Measurements from ENCODE around the gene LSM14B. TPM values are rescaled to one million over a fixed set of nuclear protein-coding genes. Genes with fewer than 3 reads are reported as not detected.

The LSM14B gene
- polyA plus RNA-seq, 3 donors, result 55.5 to 63.9 (median 57.6) TPM

DNA sequence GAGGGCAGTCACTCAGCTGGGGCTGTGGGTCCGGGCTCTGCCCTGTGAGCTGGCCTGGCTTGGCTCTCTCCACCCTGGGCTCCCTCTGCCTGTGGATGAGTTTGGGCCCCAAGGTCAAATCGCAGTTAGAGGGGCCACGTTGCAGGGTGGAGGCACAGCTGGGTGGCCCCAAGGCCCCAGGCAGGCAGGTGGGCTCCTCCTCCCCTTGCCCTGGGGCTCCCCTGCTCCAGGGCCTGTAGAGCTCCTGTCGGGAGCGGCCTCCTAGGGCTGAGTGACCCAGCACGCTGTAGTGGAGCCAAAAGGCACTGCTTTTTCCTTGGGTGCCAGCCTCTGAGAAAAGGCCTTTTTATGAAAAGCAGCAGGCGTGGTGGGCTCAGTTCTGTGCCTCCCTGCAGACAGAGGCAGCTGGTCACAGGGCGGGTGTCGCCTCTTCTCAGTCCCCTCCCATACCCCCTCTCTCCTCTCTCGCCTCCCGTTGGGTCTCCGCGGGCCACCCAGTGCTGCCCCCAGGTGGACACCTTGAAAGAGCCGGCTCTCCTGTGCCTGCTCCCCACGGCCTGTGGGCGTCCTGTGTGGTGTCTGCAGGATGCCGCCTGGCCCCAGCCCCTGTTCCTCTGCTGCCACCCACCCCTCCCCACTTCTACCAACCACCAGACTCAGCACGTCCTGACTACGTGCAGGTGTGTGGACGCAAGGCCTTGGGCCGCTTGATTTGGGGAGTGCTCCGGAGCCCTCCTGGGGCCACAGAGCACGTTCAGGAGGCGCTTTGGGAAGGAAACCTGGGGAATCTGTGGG is 34.5 kb downstream of the LSM14B start:
- DNase-seq (ENCODE audit: extremely low read depth in 1 of 11, low read depth in 9 of 11, low spot score in 4 of 11), result peak in 3 of 11 donors; percentile 30 to 48 (median 37)

DNA sequence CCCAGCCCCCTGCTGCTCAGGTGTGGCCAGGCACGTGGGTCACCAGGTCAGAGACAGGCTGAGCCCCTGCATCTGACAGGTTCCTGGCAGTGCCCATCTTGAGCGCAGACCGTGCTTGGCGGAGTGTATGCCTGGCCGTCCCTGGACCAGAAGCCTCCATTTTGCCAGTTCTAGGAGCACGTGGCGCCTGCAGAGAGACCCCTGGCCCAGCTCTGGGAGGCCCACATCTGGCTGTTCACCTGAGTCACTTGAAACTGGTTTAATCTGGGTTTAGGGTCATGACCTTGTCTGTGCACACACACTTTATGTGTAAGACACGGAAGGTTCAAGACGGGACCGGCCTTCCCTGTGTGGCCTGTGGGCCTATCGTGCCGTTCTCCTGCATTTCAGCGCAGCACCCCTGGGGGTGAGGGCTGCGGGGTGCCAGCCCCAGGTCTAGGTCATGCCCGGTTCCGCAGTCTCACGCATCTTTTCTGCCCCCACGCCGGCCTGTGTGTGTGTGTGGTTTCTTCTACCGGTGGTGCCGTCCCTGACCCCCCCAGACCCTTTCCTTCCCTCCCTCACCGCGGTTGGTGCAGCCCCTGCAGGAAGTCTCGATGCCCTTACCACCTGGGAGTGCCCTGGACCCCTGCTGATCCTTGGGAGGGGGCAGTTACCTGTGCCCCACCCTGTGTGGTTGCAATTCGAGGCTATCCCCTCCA is 35.3 kb downstream of the LSM14B start:
- no peak for DNase-seq (ENCODE audit: extremely low read depth in 1 of 11, low read depth in 9 of 11, low spot score in 4 of 11)

DNA sequence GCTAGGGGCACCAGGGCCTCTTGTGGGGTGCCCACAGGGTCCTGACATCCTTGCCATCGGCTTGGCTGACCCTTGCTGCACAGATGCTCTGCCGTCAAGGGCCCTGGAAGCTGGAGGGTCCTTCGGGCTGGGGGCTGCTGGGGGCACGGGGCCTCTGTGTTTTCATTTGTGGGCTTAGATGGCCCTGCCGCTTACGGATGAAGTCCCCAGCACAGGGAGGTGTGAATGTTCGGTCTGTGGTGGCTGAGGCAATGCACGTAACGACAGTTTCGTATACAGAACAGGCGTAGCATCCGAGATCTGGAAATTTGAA is 35.8 kb downstream of the LSM14B start:
- no peak for DNase-seq (ENCODE audit: extremely low read depth in 1 of 11, low read depth in 9 of 11, low spot score in 4 of 11)

DNA sequence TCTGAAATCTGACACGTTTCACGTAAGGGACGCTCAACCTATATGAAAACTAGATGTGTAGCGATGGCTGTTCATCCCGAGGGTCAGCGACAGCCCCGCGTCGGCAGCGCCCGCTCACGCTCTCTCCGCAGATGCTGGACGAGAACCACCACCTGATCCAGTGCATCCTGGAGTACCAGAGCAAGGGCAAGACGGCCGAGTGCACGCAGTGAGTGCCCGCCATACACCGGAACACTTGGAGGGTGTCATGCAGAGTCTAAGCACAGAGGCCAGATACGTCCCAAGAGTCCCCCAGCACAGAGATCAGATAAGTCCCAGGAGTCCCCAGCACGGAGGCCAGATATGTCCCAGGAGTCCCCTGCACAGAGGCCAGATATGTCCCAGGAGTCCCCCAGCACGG is 36.3 kb downstream of the LSM14B start:
- DNase-seq (ENCODE audit: extremely low read depth in 1 of 11, low read depth in 9 of 11, low spot score in 4 of 11), result no peak

DNA sequence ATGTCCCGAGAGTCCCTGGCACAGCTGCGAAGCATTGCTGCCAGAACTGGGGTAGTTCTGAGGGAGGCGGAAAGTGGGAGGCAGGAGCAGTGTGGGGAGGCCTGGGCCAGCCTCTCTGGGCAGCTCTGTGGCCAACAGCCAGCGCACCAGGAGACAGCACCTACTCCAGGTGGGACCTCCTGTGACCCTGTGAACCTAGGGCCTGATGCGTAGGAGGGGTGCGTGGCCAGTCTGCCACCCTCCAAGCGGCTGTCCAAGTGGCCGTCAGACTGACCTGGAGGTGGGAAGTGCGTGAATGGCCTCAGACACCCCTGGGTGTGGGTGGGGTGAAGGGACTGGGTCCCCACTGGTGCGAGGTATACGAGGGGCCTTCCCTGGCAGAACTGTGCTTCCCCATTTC is 36.8 kb downstream of the LSM14B start:
- no peak for DNase-seq (ENCODE audit: extremely low read depth in 1 of 11, low read depth in 9 of 11, low spot score in 4 of 11)

DNA sequence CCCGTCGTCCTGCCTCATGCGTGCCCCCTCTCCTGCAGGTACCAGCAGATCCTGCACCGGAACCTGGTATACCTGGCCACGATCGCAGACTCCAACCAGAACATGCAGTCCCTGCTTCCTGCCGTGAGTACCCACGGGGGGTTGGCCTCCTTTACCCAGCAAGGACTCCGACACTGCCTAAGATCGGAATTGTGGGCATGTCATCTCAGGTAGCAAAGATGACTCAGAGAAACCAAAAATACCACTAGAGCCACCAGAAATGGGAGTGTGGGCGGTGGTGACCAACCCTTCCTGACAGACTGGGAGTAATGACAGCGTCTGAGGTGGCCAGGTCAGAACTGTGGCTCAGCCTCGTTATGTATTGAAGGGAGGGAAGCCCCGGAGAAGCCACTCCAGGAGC is 37.6 kb downstream of the LSM14B start:
- no peak for DNase-seq (ENCODE audit: extremely low read depth in 1 of 11, low read depth in 9 of 11, low spot score in 4 of 11)

DNA sequence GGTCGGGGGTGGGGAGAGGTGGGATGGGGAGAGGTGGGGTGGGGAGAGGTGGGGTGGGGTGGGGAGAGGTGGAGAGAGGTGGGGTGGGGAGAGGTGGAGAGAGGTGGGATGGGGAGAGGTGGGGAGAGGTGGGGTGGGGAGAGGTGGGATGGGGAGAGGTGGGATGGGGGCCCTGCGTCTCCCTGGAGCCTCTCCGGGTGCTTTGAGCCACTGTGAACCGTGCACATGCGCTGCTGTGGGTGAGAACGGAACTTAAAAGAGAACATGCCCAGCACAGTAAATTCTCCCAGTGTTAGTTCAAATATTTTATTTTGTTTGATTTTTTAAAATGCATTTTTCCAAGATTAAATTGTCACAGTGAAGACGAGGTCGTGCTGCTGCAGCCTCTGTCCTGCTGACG is 38.0 kb downstream of the LSM14B start:
- no peak for DNase-seq (ENCODE audit: extremely low read depth in 1 of 11, low read depth in 9 of 11, low spot score in 4 of 11)

DNA sequence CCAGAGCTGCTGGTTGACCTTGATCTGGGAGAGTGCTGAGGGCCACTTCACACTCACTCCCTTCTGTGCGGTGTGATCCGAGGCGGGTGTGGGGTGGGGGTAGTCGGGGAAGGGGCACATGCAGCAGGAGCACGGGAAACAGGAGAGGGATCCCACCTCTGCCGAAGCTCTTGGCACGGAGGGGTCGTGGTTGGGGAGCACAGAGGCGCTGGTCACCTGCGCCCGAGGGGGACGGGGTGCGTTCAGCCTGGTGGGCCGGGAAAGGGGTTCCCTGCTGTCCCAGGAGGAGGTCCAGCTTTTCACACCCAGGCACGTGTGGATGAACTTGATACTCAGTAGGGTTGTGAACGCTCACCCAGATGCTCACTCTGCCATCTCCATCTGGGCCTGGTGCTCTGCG is 38.6 kb downstream of the LSM14B start:
- DNase-seq (ENCODE audit: extremely low read depth in 1 of 11, low read depth in 9 of 11, low spot score in 4 of 11), result no peak

DNA sequence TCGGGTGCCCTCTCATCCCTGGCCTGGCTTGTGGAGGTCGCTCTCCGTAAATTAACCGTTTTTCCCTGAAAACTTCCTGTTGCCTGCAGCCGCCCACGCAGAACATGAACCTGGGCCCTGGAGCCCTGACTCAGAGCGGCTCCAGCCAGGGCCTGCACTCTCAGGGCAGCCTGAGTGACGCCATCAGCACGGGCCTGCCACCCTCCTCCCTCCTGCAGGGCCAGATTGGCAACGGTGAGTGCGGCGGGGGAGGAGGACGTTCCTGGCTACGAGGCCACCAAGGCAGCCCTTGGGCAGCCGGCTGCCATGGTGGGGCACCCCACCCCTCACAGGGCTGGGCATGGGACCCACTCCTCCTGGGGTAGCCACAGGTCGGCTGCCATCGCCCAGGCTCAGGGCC is 39.1 kb downstream of the LSM14B start:
- DNase-seq (ENCODE audit: extremely low read depth in 1 of 11, low read depth in 9 of 11, low spot score in 4 of 11), result no peak

DNA sequence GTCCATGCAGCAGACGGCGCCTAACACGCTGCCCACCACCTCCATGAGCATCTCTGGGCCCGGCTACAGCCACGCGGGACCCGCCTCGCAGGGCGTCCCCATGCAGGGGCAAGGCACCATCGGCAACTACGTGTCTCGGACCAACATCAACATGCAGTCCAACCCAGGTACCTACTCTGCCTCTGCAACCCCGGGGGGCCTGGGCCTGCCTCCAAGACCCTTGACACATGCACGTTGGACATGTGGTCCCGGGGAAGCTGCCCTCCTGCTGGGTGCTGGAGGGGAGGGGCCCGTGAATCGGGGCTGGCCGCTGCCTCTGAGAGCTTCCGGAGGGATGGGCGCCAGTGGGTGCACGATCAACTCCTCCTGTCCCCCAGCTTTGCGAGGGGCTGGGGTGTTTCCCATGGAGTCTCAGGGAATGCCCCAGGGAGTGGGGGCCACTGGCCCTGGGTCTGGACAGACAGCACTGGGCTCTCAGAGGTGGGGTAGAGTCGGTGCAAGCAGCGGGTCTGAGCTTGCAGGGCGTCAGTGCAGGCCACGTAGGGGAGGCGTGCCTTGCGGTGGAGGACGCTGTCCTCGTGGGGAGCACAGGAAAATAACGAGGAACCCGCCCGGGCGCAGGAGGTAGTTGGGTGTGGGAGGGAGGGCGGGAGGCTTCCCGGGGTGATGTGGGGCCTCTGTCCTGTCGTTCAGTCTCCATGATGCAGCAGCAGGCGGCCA is 40.6 kb downstream of the LSM14B start:
- no peak for DNase-seq (ENCODE audit: extremely low read depth in 1 of 11, low read depth in 9 of 11, low spot score in 4 of 11)

DNA sequence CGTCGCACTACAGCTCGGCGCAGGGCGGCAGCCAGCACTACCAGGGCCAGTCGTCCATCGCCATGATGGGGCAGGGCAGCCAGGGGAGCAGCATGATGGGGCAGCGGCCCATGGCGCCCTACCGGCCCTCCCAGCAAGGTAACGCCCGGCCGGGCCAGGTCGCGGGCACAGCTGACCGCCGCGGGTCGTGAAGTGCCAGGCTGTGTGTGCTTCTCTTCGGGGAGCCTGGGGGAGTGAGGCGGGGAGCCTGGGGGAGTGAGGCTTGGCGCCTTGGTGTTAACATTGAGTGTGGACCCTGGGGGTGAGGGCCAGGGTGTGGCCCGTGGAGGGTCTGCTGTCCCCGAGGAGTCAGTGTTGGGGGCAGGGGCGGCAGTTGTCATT is 41.2 kb downstream of the LSM14B start:
- no peak for DNase-seq (ENCODE audit: extremely low read depth in 1 of 11, low read depth in 9 of 11, low spot score in 4 of 11)

DNA sequence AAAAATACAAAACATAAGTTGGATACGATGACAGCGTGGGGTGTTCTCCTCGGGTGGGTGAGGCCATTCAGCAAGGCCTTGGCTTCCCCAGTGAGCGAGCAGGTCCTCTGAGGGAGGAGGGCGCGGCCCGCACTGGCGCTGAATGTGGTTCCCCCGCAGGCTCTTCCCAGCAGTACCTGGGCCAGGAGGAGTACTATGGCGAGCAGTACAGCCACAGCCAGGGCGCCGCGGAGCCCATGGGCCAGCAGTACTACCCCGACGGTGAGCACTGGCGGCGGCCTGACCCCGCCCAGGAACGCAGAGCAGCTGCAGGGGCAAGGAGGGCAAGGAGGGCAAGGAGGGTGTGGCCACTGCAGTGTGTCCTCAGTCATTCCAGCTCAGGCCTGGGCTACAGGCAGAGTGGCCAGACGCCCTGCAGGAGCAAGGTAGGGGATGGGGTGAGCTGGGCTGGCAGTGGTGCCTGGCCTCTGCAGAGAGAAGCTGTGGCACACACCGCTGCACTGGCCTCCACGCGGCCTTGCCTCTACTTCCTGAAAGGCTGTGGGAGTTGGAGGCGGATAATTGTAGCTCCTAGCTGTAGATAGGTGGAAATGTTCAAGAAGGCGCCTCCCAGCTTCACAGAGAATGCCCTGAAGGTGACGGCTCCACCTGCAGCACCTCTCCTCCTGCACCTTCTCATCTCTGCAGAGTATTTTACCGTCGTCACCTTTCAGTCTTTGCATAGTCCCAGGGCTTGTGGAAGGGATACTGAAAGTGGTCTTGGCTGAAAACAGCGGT is 41.9 kb downstream of the LSM14B start:
- no peak for DNase-seq (ENCODE audit: extremely low read depth in 1 of 11, low read depth in 9 of 11, low spot score in 4 of 11)

DNA sequence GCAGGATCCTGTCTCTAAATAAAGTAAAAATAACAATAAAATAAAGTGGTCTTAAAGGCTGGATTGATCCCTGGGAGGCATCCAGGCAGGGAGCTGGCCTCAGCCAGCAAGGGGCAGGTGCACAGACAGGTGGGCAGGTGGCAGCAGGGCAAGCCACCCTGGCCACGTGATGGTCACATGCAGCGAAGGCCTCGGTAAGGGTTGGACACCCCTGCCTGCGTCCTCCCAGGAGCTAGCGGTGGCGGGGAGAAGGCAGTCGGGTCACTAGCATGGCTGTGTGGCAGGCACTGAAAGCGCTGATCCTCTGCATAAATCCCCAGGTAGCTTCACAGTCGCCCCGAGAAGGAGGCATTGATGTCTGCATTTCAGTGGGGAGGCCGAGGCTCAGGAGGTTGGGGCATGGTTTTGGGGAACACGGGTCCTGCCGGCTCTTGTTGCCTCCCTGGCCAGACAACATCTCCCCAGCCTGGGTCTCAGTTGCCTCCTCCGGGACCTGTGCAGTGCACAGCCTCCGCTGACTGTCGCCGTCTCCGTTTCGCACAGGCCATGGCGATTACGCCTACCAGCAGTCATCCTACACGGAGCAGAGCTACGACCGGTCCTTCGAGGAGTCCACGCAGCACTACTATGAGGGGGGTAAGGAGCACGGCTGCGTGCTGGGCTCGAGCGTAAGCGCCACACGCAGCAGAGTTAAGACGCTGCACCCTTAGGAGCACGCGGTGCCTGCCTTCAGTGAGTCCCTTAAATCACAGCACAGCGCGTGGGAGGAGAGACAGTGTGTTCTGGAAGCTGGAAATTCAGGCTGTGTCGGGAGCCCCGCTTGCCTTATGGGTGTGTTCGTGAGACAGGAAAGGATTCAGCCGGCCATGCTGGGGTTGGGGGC is 42.8 kb downstream of the LSM14B start:
- DNase-seq (ENCODE audit: extremely low read depth in 1 of 11, low read depth in 9 of 11, low spot score in 4 of 11), result no peak

DNA sequence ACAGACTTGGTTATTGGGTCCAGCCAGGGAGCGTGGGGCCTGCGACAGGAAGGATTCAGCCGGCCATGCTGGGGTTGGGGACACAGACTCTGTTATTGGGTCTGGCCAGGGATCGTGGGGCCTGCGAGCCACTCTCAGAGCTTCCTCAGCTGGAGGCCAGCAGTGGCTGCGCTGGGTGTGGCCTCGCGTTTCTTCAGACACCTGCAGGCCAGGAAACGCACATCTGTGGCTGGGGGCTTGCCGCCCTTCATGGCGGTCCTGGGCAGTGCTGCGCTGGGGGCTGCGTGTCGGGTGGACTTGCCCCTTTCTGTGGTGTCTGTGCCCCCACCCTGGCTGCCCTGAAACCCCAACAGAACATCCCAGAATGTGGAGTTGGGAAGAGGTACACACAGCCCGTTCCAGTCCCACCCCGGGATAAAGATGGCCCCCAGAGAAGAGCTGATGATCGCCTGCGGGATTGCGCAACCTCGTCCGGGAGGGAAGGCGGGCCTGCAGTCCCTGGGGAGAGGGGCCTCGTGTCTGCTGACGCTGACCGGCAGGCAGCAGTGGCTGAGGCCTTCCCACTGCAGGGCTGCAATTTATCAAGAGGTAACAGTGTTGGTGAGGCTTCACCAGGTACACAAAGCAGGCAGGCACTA is 43.6 kb downstream of the LSM14B start:
- no peak for DNase-seq (ENCODE audit: extremely low read depth in 1 of 11, low read depth in 9 of 11, low spot score in 4 of 11)

DNA sequence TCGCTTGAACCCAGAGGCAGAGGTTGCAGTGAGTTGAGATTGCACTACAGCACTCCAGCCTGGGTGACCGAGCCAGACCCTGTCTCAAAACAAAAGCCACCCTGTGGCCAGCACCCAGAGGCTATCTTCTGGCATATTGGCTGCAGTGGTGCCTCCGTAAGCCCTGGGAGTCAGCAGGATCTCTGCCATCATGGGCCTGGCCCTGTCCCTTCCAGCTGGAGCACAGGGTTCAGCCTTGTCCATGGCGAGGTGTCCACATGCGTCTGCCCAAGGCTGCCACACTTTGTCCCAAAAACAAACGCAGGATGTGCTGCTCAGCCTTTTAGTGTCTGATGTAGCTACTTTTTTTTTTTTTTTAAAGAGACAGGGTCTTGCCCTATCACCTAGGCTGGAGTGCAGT is 45.2 kb downstream of the LSM14B start:
- DNase-seq (ENCODE audit: extremely low read depth in 1 of 11, low read depth in 9 of 11, low spot score in 4 of 11), result no peak

DNA sequence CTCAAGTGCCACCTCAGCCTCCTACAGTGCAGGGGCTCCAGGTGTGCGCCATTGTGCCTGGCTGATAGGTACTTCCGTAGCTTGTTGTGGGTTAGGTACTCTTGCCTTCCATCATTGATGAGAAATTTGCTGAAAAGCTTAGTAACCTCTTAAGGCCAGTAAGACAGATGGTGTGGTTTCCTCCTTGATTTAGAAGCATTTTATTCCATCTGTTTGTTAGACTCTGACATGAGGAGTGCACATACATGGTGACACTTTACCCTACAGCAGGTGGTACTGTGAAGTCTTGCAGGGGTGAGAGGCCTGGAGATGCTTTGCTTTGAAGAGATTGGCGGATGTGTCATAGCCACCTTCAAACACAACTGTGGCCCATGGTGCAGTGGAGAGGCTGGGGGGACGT is 45.8 kb downstream of the LSM14B start:
- no peak for DNase-seq (ENCODE audit: extremely low read depth in 1 of 11, low read depth in 9 of 11, low spot score in 4 of 11)

DNA sequence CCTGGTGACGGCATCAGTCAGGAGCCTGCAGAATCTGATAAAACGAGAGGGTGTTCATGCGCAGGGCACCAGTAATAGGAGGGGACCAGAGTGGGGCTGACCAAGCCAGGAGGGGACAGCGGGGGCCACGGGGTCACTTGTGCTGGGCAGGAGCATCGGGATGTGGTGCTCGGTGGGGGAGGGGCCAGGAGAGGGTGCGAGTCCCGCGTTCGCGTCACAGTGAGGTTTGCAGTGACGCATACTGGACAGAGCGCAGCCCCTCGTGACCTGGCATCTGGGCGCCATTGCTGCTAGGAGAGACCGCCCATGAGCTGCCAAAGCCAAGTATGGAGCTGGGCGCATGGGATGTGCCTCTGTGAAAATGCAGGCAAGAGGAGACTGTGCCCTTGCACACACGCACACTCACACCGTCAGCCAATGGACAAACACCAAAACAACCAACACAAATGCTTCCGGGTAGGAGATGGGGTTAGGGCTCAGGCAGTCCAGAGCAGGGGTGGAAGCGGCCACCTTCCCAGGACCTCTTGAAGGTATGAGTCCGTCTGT is 46.7 kb downstream of the LSM14B start:
- no peak for DNase-seq (ENCODE audit: extremely low read depth in 1 of 11, low read depth in 9 of 11, low spot score in 4 of 11)

DNA sequence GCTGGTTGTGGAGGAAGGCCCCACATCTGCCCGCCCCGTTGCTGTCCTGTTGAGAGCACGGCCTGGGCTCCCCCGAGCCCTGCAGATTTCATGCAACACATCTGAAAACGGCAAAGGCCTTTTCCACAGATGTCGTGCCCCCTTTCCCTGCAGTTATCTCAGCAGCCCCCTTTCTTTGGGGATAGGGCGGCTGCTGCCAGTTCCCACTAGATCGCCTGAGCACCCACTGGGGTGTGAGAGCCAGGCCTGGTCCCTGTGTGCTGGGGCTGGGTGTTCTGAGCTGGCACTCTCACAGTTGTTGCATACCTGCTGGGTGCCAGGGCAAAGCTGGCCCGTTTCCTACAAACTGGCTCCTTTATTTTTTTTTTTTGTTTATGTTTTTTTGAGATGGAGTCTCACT is 48.3 kb downstream of the LSM14B start:
- DNase-seq (ENCODE audit: extremely low read depth in 1 of 11, low read depth in 9 of 11, low spot score in 4 of 11), result no peak

All from renal cortex interstitium (tissue), 11 donors.